ENCODE results near the gene SEC22A. TPM values are rescaled to one million over a fixed set of nuclear protein-coding genes. Genes with fewer than 3 reads are reported as not detected.

Gene SEC22A
- total RNA-seq, 1 donor from 2014 or later: 15.4 TPM

DNA sequence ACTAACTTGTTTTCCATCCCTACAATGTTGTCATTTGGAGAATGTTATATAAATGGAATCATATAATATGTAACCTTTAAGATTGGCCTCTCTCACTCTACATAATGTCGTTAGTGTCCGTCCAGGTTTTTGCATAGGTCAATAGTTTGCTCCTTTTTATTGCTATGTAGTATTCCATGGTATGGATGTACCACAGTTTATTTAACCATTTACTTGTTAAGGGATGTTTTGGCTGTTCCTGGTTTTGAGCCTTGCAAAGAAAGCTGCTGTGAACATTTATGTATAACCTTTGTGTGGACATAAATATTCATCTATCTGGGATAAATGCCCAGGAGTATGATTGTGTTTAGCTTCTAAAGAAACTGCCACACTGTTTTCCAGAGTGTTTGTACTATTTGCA is 34.1 kb upstream of the SEC22A start:
- no peak for DNase-seq (ENCODE audit: low read depth, low spot score)
- peaks cover 31% of the 10 kb centered on the region for H3K36me3 Mint-ChIP-seq (ENCODE audit: low read depth)
- H3K4me3 Mint-ChIP-seq: no peak overlapping the region
- peaks cover 14% of the 10 kb centered on the region for H3K4me1 Mint-ChIP-seq
- TF ChIP-seq, protein P1, sequence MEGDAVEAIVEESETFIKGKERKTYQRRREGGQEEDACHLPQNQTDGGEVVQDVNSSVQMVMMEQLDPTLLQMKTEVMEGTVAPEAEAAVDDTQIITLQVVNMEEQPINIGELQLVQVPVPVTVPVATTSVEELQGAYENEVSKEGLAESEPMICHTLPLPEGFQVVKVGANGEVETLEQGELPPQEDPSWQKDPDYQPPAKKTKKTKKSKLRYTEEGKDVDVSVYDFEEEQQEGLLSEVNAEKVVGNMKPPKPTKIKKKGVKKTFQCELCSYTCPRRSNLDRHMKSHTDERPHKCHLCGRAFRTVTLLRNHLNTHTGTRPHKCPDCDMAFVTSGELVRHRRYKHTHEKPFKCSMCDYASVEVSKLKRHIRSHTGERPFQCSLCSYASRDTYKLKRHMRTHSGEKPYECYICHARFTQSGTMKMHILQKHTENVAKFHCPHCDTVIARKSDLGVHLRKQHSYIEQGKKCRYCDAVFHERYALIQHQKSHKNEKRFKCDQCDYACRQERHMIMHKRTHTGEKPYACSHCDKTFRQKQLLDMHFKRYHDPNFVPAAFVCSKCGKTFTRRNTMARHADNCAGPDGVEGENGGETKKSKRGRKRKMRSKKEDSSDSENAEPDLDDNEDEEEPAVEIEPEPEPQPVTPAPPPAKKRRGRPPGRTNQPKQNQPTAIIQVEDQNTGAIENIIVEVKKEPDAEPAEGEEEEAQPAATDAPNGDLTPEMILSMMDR (conservative IDR thresholded peaks at IDR 0.05): no peak
- H3K9me3 Mint-ChIP-seq: peaks cover 11% of the 10 kb centered on the region
- H3K27ac Mint-ChIP-seq (ENCODE audit: unreplicated experiment): no peak overlapping the region
- H3K27me3 Mint-ChIP-seq (ENCODE audit: low read depth): no peaks in the 10 kb centered on the region

DNA sequence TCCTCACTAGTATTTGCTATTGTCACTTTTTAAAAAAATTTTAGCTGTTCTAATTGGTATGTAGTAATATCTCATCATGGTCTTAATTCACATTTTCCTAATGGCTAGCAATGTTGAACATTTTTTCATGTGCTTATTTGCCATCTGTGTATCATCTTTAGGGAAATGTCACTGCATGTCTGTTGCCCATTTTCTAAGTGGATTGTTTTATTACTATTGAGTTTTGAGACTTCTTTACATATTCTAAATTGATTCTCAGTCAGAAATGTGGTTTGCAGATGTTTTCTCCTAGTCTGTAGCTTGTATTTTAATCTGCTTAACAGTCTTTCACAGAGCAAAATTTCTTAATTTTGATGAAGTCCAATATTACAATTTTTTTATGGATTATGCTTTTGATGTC is 33.6 kb upstream of the SEC22A start:
- Mint-ChIP-seq H3K36me3 (ENCODE audit: low read depth) (peaks cover 31% of the 10 kb centered on the region), H3K9me3 (peaks cover 11% of the 10 kb centered on the region), H3K27ac (ENCODE audit: unreplicated experiment) (no peak overlapping the region), H3K4me1 (peaks cover 14% of the 10 kb centered on the region), H3K27me3 (ENCODE audit: low read depth) (no peaks in the 10 kb centered on the region), H3K4me3 (no peak overlapping the region)
- DNase-seq (ENCODE audit: low read depth, low spot score): no peak
- TF ChIP-seq, protein P1 (conservative IDR thresholded peaks at IDR 0.05): no peak

DNA sequence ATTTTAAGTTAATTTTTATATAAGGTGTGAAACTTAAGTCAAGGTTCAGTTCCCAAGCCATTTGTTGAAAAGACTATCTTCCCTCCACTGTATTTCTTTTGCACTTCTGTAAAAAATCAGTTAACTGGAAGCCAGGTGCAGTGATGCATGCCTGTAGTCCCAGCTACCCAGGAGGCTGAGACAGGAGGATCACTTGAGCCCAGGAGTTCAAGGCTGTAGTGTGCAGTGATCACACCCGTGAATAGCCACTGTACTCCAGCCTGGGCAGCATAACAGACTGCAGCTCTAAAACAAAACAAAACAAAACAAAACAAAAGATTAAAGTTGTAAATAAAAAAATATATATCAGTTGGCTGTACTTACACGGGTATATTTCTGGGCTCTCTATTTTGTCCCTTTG is 33.1 kb upstream of the SEC22A start:
- Mint-ChIP-seq H3K9me3 (peaks cover 11% of the 10 kb centered on the region), H3K27ac (ENCODE audit: unreplicated experiment) (no peak overlapping the region), H3K36me3 (ENCODE audit: low read depth) (peaks cover 31% of the 10 kb centered on the region), H3K4me3 (no peak overlapping the region), H3K27me3 (ENCODE audit: low read depth) (no peaks in the 10 kb centered on the region), H3K4me1 (peaks cover 14% of the 10 kb centered on the region)
- no peak for DNase-seq (ENCODE audit: low read depth, low spot score)
- TF ChIP-seq, protein P1 (conservative IDR thresholded peaks at IDR 0.05): no peak

DNA sequence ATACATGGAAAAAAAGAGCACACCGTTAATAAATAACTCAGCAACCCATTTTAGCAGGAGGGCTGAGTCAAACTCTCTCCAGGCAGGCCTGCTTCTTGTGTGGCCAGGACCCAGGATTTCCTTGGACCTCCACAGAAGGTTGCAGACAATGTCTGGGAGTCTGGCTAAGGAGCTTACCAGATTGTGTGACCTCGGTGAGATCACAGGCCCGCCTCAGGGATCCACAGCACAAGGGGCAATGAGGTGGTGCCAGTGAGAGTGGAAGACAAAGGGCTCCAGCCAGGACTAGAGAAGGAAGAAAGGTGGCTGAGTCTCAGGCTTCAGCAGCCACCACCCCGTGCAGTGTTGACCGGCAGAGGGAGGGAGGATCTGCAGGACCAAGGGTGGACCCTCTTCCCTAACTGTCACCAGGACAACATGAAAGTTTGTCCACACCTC is 32.2 kb upstream of the SEC22A start:
- TF ChIP-seq, protein P1 (conservative IDR thresholded peaks at IDR 0.05): no peak
- no peaks in the 10 kb centered on the region for H3K27me3 Mint-ChIP-seq (ENCODE audit: low read depth)
- H3K4me1 Mint-ChIP-seq: peaks cover 14% of the 10 kb centered on the region
- no peak for DNase-seq (ENCODE audit: low read depth, low spot score)
- H3K9me3 Mint-ChIP-seq: peaks cover 11% of the 10 kb centered on the region
- peak overlapping the region; percentile 2 for H3K27ac Mint-ChIP-seq (ENCODE audit: unreplicated experiment)
- H3K4me3 Mint-ChIP-seq: no peak overlapping the region
- peaks cover 25% of the 10 kb centered on the region for H3K36me3 Mint-ChIP-seq (ENCODE audit: low read depth)

DNA sequence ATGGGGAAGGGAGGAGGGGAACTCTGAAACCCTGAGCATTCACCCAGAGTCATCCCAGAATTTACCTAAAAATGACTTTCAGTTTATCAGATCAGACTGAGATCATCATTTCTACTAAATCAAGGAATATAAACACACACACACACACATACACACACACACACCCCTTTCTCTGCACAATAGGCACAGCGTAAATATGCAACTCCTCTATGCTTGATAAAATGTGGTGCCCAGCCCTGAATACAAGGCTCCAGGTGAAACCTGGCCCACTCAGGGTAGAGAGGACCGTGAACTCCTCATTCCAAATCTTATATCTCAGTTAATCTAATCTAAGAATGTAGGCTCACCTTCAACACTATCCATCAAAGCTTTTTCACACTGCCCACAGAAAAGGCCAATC is 31.8 kb upstream of the SEC22A start:
- no peaks in the 10 kb centered on the region for H3K27me3 Mint-ChIP-seq (ENCODE audit: low read depth)
- no peak overlapping the region for H3K4me3 Mint-ChIP-seq
- TF ChIP-seq, protein P1 (conservative IDR thresholded peaks at IDR 0.05): no peak
- H3K4me1 Mint-ChIP-seq: peaks cover 14% of the 10 kb centered on the region
- peaks cover 20% of the 10 kb centered on the region for H3K36me3 Mint-ChIP-seq (ENCODE audit: low read depth)
- H3K9me3 Mint-ChIP-seq: peaks cover 8% of the 10 kb centered on the region
- H3K27ac Mint-ChIP-seq (ENCODE audit: unreplicated experiment): no peak overlapping the region
- no peak for DNase-seq (ENCODE audit: low read depth, low spot score)

DNA sequence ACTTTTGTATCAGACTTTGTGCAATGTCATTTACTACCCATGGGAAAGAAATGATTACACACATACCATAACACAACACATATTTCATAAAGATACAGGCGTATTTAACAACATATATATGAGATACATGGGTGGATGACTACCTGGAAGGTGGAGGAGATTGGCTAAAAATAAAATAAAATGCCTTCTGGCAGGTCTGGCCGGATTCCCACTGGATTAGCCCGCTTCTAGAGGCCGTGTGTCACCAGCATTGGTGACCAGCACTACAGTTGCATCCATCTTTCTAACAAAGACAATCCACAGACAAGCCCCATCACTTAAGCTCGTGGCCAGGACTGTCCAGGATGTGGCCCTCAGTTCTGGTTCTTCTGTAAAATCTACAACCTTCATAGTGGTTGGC is 21.0 kb upstream of the SEC22A start:
- H3K27ac Mint-ChIP-seq (ENCODE audit: unreplicated experiment): no peak overlapping the region

More for the DNA sequence above, 21.0 kb upstream of the SEC22A start:
- no peak for DNase-seq (ENCODE audit: low read depth, low spot score)
- TF ChIP-seq, protein P1 (conservative IDR thresholded peaks at IDR 0.05): no peak
- Mint-ChIP-seq H3K36me3 (ENCODE audit: low read depth) (peaks cover 2% of the 10 kb centered on the region), H3K4me3 (no peak overlapping the region), H3K9me3 (no peaks in the 10 kb centered on the region), H3K4me1 (no peaks in the 10 kb centered on the region), H3K27me3 (ENCODE audit: low read depth) (no peaks in the 10 kb centered on the region)
